Measurements from ENCODE around the gene ITGB6.

DNA sequence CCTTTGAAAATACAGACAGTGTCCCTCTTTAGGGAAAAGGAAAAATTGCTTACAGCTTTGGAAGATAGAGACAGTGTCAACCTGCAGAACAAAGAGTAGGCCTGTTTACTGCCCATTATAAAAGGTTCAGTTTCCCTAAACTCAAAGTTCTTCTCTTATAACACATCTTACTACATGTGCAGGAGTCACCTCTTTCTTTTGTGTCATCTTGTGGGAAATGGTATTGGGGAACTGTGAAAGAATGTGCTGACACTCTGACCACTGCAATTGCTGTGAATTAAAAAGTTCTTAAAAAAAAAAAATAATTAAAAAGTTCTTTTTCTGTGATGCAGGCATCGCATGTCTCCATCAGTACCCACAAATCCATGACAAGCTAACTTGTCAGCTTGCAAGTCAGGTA is 2.9 kb upstream of the ITGB6 start:
- no peak for TF ChIP-seq EZH2phosphoT487 (IDR thresholded peaks at IDR 0.05; ENCODE audit: borderline replicate concordance, low read length)
- TF ChIP-seq, protein P1, sequence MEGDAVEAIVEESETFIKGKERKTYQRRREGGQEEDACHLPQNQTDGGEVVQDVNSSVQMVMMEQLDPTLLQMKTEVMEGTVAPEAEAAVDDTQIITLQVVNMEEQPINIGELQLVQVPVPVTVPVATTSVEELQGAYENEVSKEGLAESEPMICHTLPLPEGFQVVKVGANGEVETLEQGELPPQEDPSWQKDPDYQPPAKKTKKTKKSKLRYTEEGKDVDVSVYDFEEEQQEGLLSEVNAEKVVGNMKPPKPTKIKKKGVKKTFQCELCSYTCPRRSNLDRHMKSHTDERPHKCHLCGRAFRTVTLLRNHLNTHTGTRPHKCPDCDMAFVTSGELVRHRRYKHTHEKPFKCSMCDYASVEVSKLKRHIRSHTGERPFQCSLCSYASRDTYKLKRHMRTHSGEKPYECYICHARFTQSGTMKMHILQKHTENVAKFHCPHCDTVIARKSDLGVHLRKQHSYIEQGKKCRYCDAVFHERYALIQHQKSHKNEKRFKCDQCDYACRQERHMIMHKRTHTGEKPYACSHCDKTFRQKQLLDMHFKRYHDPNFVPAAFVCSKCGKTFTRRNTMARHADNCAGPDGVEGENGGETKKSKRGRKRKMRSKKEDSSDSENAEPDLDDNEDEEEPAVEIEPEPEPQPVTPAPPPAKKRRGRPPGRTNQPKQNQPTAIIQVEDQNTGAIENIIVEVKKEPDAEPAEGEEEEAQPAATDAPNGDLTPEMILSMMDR (IDR thresholded peaks at IDR 0.05; ENCODE audit: low read depth, low read length, poor library complexity, severe bottlenecking): no peak

All from DOHH2 (cell line).